Measurements from ENCODE around the gene USP43. TPM values are rescaled to one million over a fixed set of nuclear protein-coding genes. Genes with fewer than 3 reads are reported as not detected.

USP43 gene
- total RNA-seq, 2 donors from 2014 or later: 4.2 to 6.9 TPM

GRCh38 chr17:9672266-9672665, 26.9 kb downstream of the USP43 start:
- H3K4me3 ChIP-seq: no peak overlapping the region
- H3K36me3 ChIP-seq (replicated peaks in 1 of 2; ENCODE audit: insufficient read depth in 1 of 2, low read depth in 2 of 2): no peaks in the 10 kb centered on the region
- WGBS, 2 donors: 95 to 96% methylated on average over 8 of the region's 8 CpGs
- H3K4me1 ChIP-seq: no peaks in the 10 kb centered on the region
- DNase-seq: no peak
- TF ChIP-seq POLR2A (IDR thresholded peaks at IDR 0.05) (no peak), CTCF (IDR thresholded peaks at IDR 0.05) (no peak)
- no peaks in the 10 kb centered on the region for H3K27me3 ChIP-seq
- intact Hi-C loops (cut with DNase I): no loop called here
- no peak overlapping the region for H3K27ac ChIP-seq
- no peak for ATAC-seq
- H3K9me3 ChIP-seq: no peaks in the 10 kb centered on the region

GRCh38 chr17:9672691-9673090, 27.4 kb downstream of the USP43 start:
- no peaks in the 10 kb centered on the region for H3K36me3 ChIP-seq (replicated peaks in 1 of 2; ENCODE audit: insufficient read depth in 1 of 2, low read depth in 2 of 2)
- no peak overlapping the region for H3K27ac ChIP-seq
- H3K27me3 ChIP-seq: no peaks in the 10 kb centered on the region
- H3K4me3 ChIP-seq: no peak overlapping the region
- DNase-seq (no peak), ATAC-seq (no peak)
- no peak for TF ChIP-seq POLR2A (IDR thresholded peaks at IDR 0.05)
- TF ChIP-seq CTCF (IDR thresholded peaks at IDR 0.05): no peak
- no peaks in the 10 kb centered on the region for H3K9me3 ChIP-seq
- WGBS, 2 donors: 86 to 90% methylated on average over 6 of the region's 6 CpGs
- intact Hi-C loops (cut with DNase I): no loop called here
- H3K4me1 ChIP-seq: no peaks in the 10 kb centered on the region

GRCh38 chr17:9676084-9676483, 30.8 kb downstream of the USP43 start:
- TF ChIP-seq CTCF (IDR thresholded peaks at IDR 0.05): peak in 6 of 7 experiments; percentile 19 to 52 (median 44)
- TF ChIP-seq POLR2A (IDR thresholded peaks at IDR 0.05): no peak
- DNase-seq (peak in 2 of 4 donors; percentile 7 to 10), ATAC-seq (no peak)
- intact Hi-C loops (cut with DNase I): no loop called here
- H3K27me3 ChIP-seq: no peaks in the 10 kb centered on the region
- H3K9me3 ChIP-seq: no peaks in the 10 kb centered on the region
- no peaks in the 10 kb centered on the region for H3K4me1 ChIP-seq
- H3K36me3 ChIP-seq (replicated peaks in 1 of 2; ENCODE audit: insufficient read depth in 1 of 2, low read depth in 2 of 2): no peaks in the 10 kb centered on the region
- H3K4me3 ChIP-seq: no peak overlapping the region
- WGBS, 2 donors: 81% methylated on average over 4 of the region's 4 CpGs
- no peak overlapping the region for H3K27ac ChIP-seq

GRCh38 chr17:9676820-9677310, 31.5 kb downstream of the USP43 start:
- ATAC-seq (no peak), DNase-seq (no peak)
- intact Hi-C loops (cut with DNase I): no loop called here

GRCh38 chr17:9677411-9677810, 32.1 kb downstream of the USP43 start:
- Histone ChIP-seq H3K9me3 (no peaks in the 10 kb centered on the region), H3K36me3 (replicated peaks in 1 of 2; ENCODE audit: insufficient read depth in 1 of 2, low read depth in 2 of 2) (no peaks in the 10 kb centered on the region), H3K27ac (no peak overlapping the region), H3K27me3 (no peaks in the 10 kb centered on the region), H3K4me3 (no peak overlapping the region), H3K4me1 (no peaks in the 10 kb centered on the region)
- no peak for DNase-seq
- TF ChIP-seq CTCF (IDR thresholded peaks at IDR 0.05) (no peak), POLR2A (IDR thresholded peaks at IDR 0.05) (no peak)
- WGBS, 2 donors: 85 to 89% methylated on average over 7 of the region's 7 CpGs
- intact Hi-C loops (cut with DNase I): no loop called here
- ATAC-seq: no peak

More at GRCh38 chr17:9676820-9677310, 31.5 kb downstream of the USP43 start:
- H3K9me3 ChIP-seq: no peaks in the 10 kb centered on the region
- no peaks in the 10 kb centered on the region for H3K27me3 ChIP-seq
- H3K4me3 ChIP-seq: no peak overlapping the region
- no peak for TF ChIP-seq POLR2A (IDR thresholded peaks at IDR 0.05)
- WGBS, 2 donors: 85 to 88% methylated on average over 4 of the region's 4 CpGs
- no peaks in the 10 kb centered on the region for H3K36me3 ChIP-seq (replicated peaks in 1 of 2; ENCODE audit: insufficient read depth in 1 of 2, low read depth in 2 of 2)
- H3K4me1 ChIP-seq: no peaks in the 10 kb centered on the region
- no peak overlapping the region for H3K27ac ChIP-seq

All from body of pancreas (tissue), 4 donors.